HepG2 (cell line): ENCODE measurements around the gene ADSS1. TPM values are rescaled to one million over a fixed set of nuclear protein-coding genes. Genes with fewer than 3 reads are reported as not detected.
A peak's percentile ranks its signal among the peaks of the same experiment; 100 is the strongest.

Experiments
- ADNP ChIP-seq: sonication (generic); formaldehyde crosslinking; IDR thresholded peaks from 2 replicates; pipeline ENCODE4 v1.4.0; 2020; ENCODE audit warnings: missing genetic modification reagents
- CBX1 ChIP-seq: IDR thresholded peaks from one replicate; pipeline ENCODE4 v1.6.1; 2016; ENCODE audit warnings: antibody characterized with exemption, low read depth
- FOXK1 ChIP-seq: sonication (generic); formaldehyde crosslinking; IDR thresholded peaks from 2 replicates; pipeline ENCODE4 v1.4.0; 2020; ENCODE audit warnings: low read depth, missing genetic modification reagents, borderline replicate concordance
- HIVEP1 ChIP-seq: sonication (generic); formaldehyde crosslinking; IDR thresholded peaks from 2 replicates; pipeline ENCODE4 v1.4.0; 2020; ENCODE audit warnings: mild to moderate bottlenecking, missing genetic modification reagents
- HNF4G ChIP-seq, 2 experiments: sonication (generic) in 1 of 2; formaldehyde crosslinking in 1 of 2; IDR thresholded peaks; 2 replicates each; pipeline versions ENCODE4 v1.4.0 to v1.6.1; 2011 to 2020; ENCODE audit warnings: borderline replicate concordance in 2 of 2, low read depth in 2 of 2, mild to moderate bottlenecking in 2 of 2, low read length in 1 of 2, missing genetic modification reagents in 1 of 2, moderate library complexity in 1 of 2
- HOXD1 ChIP-seq: sonication (generic); formaldehyde crosslinking; IDR thresholded peaks from 2 replicates; pipeline ENCODE4 v1.5.0; 2020; ENCODE audit warnings: missing genetic modification reagents
- KLF6 ChIP-seq: IDR thresholded peaks from 2 replicates; pipeline ENCODE4 v1.8.0; 2016; ENCODE audit warnings: missing biosample characterization, missing genetic modification reagents
- MEIS1 ChIP-seq: sonication (generic); formaldehyde crosslinking; IDR thresholded peaks from 2 replicates; pipeline ENCODE4 v1.9.0; 2021; ENCODE audit warnings: mild to moderate bottlenecking, missing genetic modification reagents, moderate library complexity, borderline replicate concordance
- MXD4 ChIP-seq: IDR thresholded peaks from 2 replicates; pipeline ENCODE4 v1.6.1; 2016; ENCODE audit warnings: mild to moderate bottlenecking, missing biosample characterization, missing genetic modification reagents
- NBN ChIP-seq: fragments of 450-650 bp; conservative IDR thresholded peaks from 2 replicates; pipeline ENCODE4 v1.6.1; 2017
- NFKB2 ChIP-seq: sonication (generic); formaldehyde crosslinking; IDR thresholded peaks from 2 replicates; pipeline ENCODE4 v1.4.0; 2020; ENCODE audit warnings: missing genetic modification reagents, borderline replicate concordance
- POLR2AphosphoS2 ChIP-seq: IDR thresholded peaks from 2 replicates; pipeline ENCODE4 v1.6.1; 2011; ENCODE audit warnings: low read depth, low read length, improper control_type of control experiment
- PRMT3 ChIP-seq: sonication (generic); formaldehyde crosslinking; IDR thresholded peaks from 2 replicates; pipeline ENCODE4 v1.8.1; 2022; ENCODE audit warnings: low read depth, mild to moderate bottlenecking, moderate library complexity, missing genetic modification reagents, borderline replicate concordance
- SP140L ChIP-seq: sonication (generic); formaldehyde crosslinking; IDR thresholded peaks from 2 replicates; pipeline ENCODE4 v1.4.0; 2020; ENCODE audit warnings: missing genetic modification reagents, borderline replicate concordance
- TEAD3 ChIP-seq: optimal IDR thresholded peaks from 2 replicates; pipeline ENCODE3; 2016; ENCODE audit warnings: borderline replicate concordance
- ZFP41 ChIP-seq: sonication (generic); formaldehyde crosslinking; IDR thresholded peaks from 2 replicates; pipeline ENCODE4 v1.4.0; 2020; ENCODE audit warnings: mild to moderate bottlenecking, missing genetic modification reagents, borderline replicate concordance
- ZFP91 ChIP-seq: sonication (generic); formaldehyde crosslinking; IDR thresholded peaks from 2 replicates; pipeline ENCODE4 v1.9.0; 2022; ENCODE audit warnings: missing genetic modification reagents, mild to moderate bottlenecking, borderline replicate concordance
- ZMYM2 ChIP-seq: sonication (generic); formaldehyde crosslinking; IDR thresholded peaks from 2 replicates; pipeline ENCODE4 v1.8.0; 2022; ENCODE audit warnings: mild to moderate bottlenecking, missing genetic modification reagents
- ZNF207 ChIP-seq: fragments of 450-650 bp; IDR thresholded peaks from 2 replicates; pipeline ENCODE4 v1.6.1; 2016; ENCODE audit warnings: antibody characterized with exemption, borderline replicate concordance
- ZNF280D ChIP-seq: sonication (generic); formaldehyde crosslinking; IDR thresholded peaks from 2 replicates; pipeline ENCODE4 v1.5.1; 2020; ENCODE audit warnings: mild to moderate bottlenecking, missing genetic modification reagents
- ZNF292 ChIP-seq: sonication (generic); formaldehyde crosslinking; IDR thresholded peaks from 2 replicates; pipeline ENCODE4 v1.8.1; 2022; ENCODE audit warnings: mild to moderate bottlenecking, low read depth, missing genetic modification reagents, borderline replicate concordance
- ZNF337 ChIP-seq: sonication (generic); formaldehyde crosslinking; IDR thresholded peaks from 2 replicates; pipeline ENCODE4 v1.5.1; 2020; ENCODE audit warnings: missing genetic modification reagents, low read depth, mild to moderate bottlenecking, borderline replicate concordance
- ZNF652 ChIP-seq: IDR thresholded peaks from 2 replicates; pipeline ENCODE4 v1.6.1; 2016; ENCODE audit warnings: low read depth, borderline replicate concordance
- ZNF746 ChIP-seq: sonication (generic); formaldehyde crosslinking; IDR thresholded peaks from 2 replicates; pipeline ENCODE4 v1.8.0; 2022; ENCODE audit warnings: mild to moderate bottlenecking, missing genetic modification reagents
- ZNF878 ChIP-seq: sonication (generic); formaldehyde crosslinking; IDR thresholded peaks from 2 replicates; pipeline ENCODE4 v1.8.1; 2023; ENCODE audit warnings: mild to moderate bottlenecking, missing genetic modification reagents, moderate library complexity
- ZSCAN12 ChIP-seq: sonication (generic); formaldehyde crosslinking; IDR thresholded peaks from 2 replicates; pipeline ENCODE4 v1.9.0; 2021; ENCODE audit warnings: mild to moderate bottlenecking, missing genetic modification reagents
- ZSCAN9 ChIP-seq: IDR thresholded peaks from 2 replicates; pipeline ENCODE4 v1.6.1; 2016; ENCODE audit warnings: borderline replicate concordance
- polyA plus RNA-seq, 8 experiments: library from polyadenylated mRNA; depleted of rRNA in 3 of 8; stranded (reverse) in 7 of 8; unstranded in 1 of 8; fragments of >200 nt; fragmentation: Illumina TruSeq in 4 of 8; extraction: Trizol in 4 of 8; gene quantifications; 2 replicates each; pipeline versions ENCODE4 v1.2.1 to v1.2.3, GENCODE V29; 2011 to 2016; ENCODE audit warnings: low read depth in 4 of 8, missing spikeins in 1 of 8, mixed read lengths in 1 of 8; ENCODE audit not compliant: insufficient read depth in 1 of 8
- total RNA-seq, 5 experiments: library from RNA; depleted of rRNA; stranded (reverse); fragments of >200 nt; fragmentation: Illumina TruSeq; extraction: Trizol; gene quantifications; 2 replicates each; pipeline ENCODE4 v1.2.3, GENCODE V29; 2016; ENCODE audit warnings: low read depth in 1 of 5

The ADSS1 gene
- total and polyA plus RNA-seq, 2 of the 13 experiments (the other 11 are each of a cell fraction or from before 2014, with no cell fraction given) = 1.0 to 36.7 TPM

GRCh38 chr14:104726600-104727451 lies 2.8 kb downstream of the ADSS1 start (continued):
- TF ChIP-seq PRMT3 (CRISPR knock-in tag) (no peak), NBN (no peak), TEAD3 (CRISPR knock-in tag) (no peak), ZFP41 (CRISPR knock-in tag) (no peak), ZNF207 (no peak), ZNF280D (no peak), FOXK1 (peak; percentile 14; the same call in 1 of the 2 replicates), MXD4 (CRISPR knock-in tag) (no peak), KLF6 (CRISPR knock-in tag) (no peak), ZFP91 (CRISPR knock-in tag) (peak; percentile 21; the same call in 1 of the 2 replicates), HOXD1 (CRISPR knock-in tag) (no peak), ZNF878 (CRISPR knock-in tag) (no peak), ZNF292 (CRISPR knock-in tag) (0 out of 2 replicates have a peak, but pooled peaks have one; percentile 34), SP140L (CRISPR knock-in tag) (no peak), HNF4G (IDR thresholded peaks at IDR 0.05; ENCODE audit: borderline replicate concordance, low read depth, low read length) (peak; percentile 81), HNF4G (CRISPR knock-in tag; IDR thresholded peaks at IDR 0.05; ENCODE audit: borderline replicate concordance, low read depth) (peak; percentile 68; the same call in 1 of the 2 replicates), CBX1 (no peak), NFKB2 (CRISPR knock-in tag) (peak; percentile 33; the same call in 1 of the 2 replicates), ZSCAN12 (CRISPR knock-in tag) (no peak), ADNP (no peak), ZNF337 (CRISPR knock-in tag) (no peak), ZNF746 (CRISPR knock-in tag) (no peak), POLR2AphosphoS2 (no peak), HIVEP1 (CRISPR knock-in tag) (no peak; the same call in 1 of the 2 replicates), ZSCAN9 (CRISPR knock-in tag) (no peak), ZNF652 (CRISPR knock-in tag) (no peak), ZMYM2 (CRISPR knock-in tag) (no peak), MEIS1 (peak; percentile 33; the same call in 1 of the 2 replicates)
